ENCODE data around the gene DNAI2.

DNA sequence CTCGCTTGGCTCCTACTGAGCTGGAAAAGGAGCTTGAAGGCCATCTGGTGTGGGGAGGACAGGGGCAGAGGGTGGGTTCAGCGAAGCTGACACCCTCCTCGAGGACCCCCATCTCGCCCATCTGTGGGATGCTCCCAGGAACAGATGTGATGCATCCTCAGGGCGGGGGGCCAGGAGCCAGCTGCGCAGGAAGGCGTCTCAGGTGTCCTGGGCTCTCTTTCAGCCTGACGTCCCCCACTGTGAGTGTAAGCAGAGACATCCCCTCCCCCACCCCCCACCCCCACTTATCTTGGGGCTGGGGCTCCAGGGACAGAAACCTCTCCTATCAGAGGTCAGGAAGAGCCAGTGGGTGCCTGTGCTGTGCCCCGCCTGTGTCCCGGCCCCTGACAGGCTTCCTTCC is 68.2 kb downstream of the DNAI2 start:
- TF ChIP-seq, protein P1, sequence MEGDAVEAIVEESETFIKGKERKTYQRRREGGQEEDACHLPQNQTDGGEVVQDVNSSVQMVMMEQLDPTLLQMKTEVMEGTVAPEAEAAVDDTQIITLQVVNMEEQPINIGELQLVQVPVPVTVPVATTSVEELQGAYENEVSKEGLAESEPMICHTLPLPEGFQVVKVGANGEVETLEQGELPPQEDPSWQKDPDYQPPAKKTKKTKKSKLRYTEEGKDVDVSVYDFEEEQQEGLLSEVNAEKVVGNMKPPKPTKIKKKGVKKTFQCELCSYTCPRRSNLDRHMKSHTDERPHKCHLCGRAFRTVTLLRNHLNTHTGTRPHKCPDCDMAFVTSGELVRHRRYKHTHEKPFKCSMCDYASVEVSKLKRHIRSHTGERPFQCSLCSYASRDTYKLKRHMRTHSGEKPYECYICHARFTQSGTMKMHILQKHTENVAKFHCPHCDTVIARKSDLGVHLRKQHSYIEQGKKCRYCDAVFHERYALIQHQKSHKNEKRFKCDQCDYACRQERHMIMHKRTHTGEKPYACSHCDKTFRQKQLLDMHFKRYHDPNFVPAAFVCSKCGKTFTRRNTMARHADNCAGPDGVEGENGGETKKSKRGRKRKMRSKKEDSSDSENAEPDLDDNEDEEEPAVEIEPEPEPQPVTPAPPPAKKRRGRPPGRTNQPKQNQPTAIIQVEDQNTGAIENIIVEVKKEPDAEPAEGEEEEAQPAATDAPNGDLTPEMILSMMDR (IDR thresholded peaks at IDR 0.05 in 2 of 3, conservative IDR thresholded peaks at IDR 0.05 in 1 of 3; ENCODE audit: insufficient read depth in 2 of 3, low read depth in 1 of 3, low read length in 3 of 3), result no peak
- TF ChIP-seq E2F3 (CRISPR knock-in tag; IDR thresholded peaks at IDR 0.05), result no peak
- TF ChIP-seq BMI1 (IDR thresholded peaks at IDR 0.05; ENCODE audit: low read length), result no peak
- TF ChIP-seq, protein P2, sequence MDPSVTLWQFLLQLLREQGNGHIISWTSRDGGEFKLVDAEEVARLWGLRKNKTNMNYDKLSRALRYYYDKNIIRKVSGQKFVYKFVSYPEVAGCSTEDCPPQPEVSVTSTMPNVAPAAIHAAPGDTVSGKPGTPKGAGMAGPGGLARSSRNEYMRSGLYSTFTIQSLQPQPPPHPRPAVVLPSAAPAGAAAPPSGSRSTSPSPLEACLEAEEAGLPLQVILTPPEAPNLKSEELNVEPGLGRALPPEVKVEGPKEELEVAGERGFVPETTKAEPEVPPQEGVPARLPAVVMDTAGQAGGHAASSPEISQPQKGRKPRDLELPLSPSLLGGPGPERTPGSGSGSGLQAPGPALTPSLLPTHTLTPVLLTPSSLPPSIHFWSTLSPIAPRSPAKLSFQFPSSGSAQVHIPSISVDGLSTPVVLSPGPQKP (CRISPR knock-in tag; IDR thresholded peaks at IDR 0.05), result no peak
- no peak for TF ChIP-seq CHD2 (IDR thresholded peaks at IDR 0.05; ENCODE audit: low read depth, low read length)
- TF ChIP-seq ZNF696 (CRISPR knock-in tag; conservative IDR thresholded peaks at IDR 0.05), result no peak
- TF ChIP-seq EP300 (IDR thresholded peaks at IDR 0.05; ENCODE audit: low read length), result no peak
- TF ChIP-seq, protein P3, sequence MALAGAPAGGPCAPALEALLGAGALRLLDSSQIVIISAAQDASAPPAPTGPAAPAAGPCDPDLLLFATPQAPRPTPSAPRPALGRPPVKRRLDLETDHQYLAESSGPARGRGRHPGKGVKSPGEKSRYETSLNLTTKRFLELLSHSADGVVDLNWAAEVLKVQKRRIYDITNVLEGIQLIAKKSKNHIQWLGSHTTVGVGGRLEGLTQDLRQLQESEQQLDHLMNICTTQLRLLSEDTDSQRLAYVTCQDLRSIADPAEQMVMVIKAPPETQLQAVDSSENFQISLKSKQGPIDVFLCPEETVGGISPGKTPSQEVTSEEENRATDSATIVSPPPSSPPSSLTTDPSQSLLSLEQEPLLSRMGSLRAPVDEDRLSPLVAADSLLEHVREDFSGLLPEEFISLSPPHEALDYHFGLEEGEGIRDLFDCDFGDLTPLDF (CRISPR knock-in tag; IDR thresholded peaks at IDR 0.05), result no peak
- no peak for TF ChIP-seq ZNF57 (CRISPR knock-in tag; IDR thresholded peaks at IDR 0.05)
- no peak for TF ChIP-seq HDAC2 (IDR thresholded peaks at IDR 0.05)

Data from K562 (cell line).